Measurements from ENCODE around the gene FOXI3. TPM values are rescaled to one million over a fixed set of nuclear protein-coding genes. Genes with fewer than 3 reads are reported as not detected.

FOXI3 gene
- total RNA-seq, 1 donor from 2014 or later, result not detected

GRCh38 chr2:88469202-88470114 lies 17.0 kb upstream of the FOXI3 start:
- no peak overlapping the region for H3K4me3 ChIP-seq (ENCODE audit: low read length in 3 of 3)
- H3K9ac ChIP-seq (ENCODE audit: low read depth in 1 of 3, low read length in 3 of 3), result no peak overlapping the region
- H3K9me3 ChIP-seq (ENCODE audit: control insufficient read depth in 3 of 3, low read length in 3 of 3), result no peaks in the 10 kb centered on the region
- no peak overlapping the region for H3K27ac ChIP-seq (ENCODE audit: low read depth, low read length)
- H3K36me3 ChIP-seq (ENCODE audit: control insufficient read depth in 3 of 3, insufficient read depth in 3 of 3, low read length in 3 of 3), result no peaks in the 10 kb centered on the region
- H3K4me1 ChIP-seq (ENCODE audit: control insufficient read depth in 3 of 3, insufficient read depth in 3 of 3, low read length in 3 of 3), result no peaks in the 10 kb centered on the region
- H3K27me3 ChIP-seq (ENCODE audit: control insufficient read depth in 3 of 3, insufficient read depth in 3 of 3, low read length in 3 of 3), result peaks cover 0 to 8% (median 0%) of the 10 kb centered on the region in 3 donors

GRCh38 chr2:88464153-88464552 lies 11.7 kb upstream of the FOXI3 start:
- no peaks in the 10 kb centered on the region for H3K36me3 ChIP-seq (ENCODE audit: control insufficient read depth in 3 of 3, insufficient read depth in 3 of 3, low read length in 3 of 3)
- H3K27me3 ChIP-seq (ENCODE audit: control insufficient read depth in 3 of 3, insufficient read depth in 3 of 3, low read length in 3 of 3), result peaks cover 0 to 3% (median 2%) of the 10 kb centered on the region in 3 donors
- no peak overlapping the region for H3K4me3 ChIP-seq (ENCODE audit: low read length in 3 of 3)
- no peaks in the 10 kb centered on the region for H3K4me1 ChIP-seq (ENCODE audit: control insufficient read depth in 3 of 3, insufficient read depth in 3 of 3, low read length in 3 of 3)
- no peak overlapping the region for H3K27ac ChIP-seq (ENCODE audit: low read depth, low read length)
- no peaks in the 10 kb centered on the region for H3K9me3 ChIP-seq (ENCODE audit: control insufficient read depth in 3 of 3, low read length in 3 of 3)
- H3K9ac ChIP-seq (ENCODE audit: low read depth in 1 of 3, low read length in 3 of 3), result no peak overlapping the region

- Histone ChIP-seq H3K27ac (ENCODE audit: low read depth, low read length) (no peak overlapping the region), H3K36me3 (ENCODE audit: control insufficient read depth in 3 of 3, insufficient read depth in 3 of 3, low read length in 3 of 3) (no peaks in the 10 kb centered on the region), H3K4me3 (ENCODE audit: low read length in 3 of 3) (no peak overlapping the region), H3K27me3 (ENCODE audit: control insufficient read depth in 3 of 3, insufficient read depth in 3 of 3, low read length in 3 of 3) (peaks cover 9 to 25% (median 14%) of the 10 kb centered on the region in 3 donors), H3K9ac (ENCODE audit: low read depth in 1 of 3, low read length in 3 of 3) (no peak overlapping the region), H3K9me3 (ENCODE audit: control insufficient read depth in 3 of 3, low read length in 3 of 3) (no peaks in the 10 kb centered on the region), H3K4me1 (ENCODE audit: control insufficient read depth in 3 of 3, insufficient read depth in 3 of 3, low read length in 3 of 3) (no peaks in the 10 kb centered on the region)
These were observed 6.1 kb upstream of the FOXI3 start for GRCh38 chr2:88458633-88459032.

- H3K36me3 ChIP-seq (ENCODE audit: control insufficient read depth in 3 of 3, insufficient read depth in 3 of 3, low read length in 3 of 3), result no peaks in the 10 kb centered on the region
- H3K4me3 ChIP-seq (ENCODE audit: low read length in 3 of 3), result peak overlapping the region in 1 of 3 donors; percentile 14
- H3K27ac ChIP-seq (ENCODE audit: low read depth, low read length), result no peak overlapping the region
- H3K9me3 ChIP-seq (ENCODE audit: control insufficient read depth in 3 of 3, low read length in 3 of 3), result no peaks in the 10 kb centered on the region
- no peak overlapping the region for H3K9ac ChIP-seq (ENCODE audit: low read depth in 1 of 3, low read length in 3 of 3)
- peaks cover 0 to 4% (median 2%) of the 10 kb centered on the region in 3 donors for H3K4me1 ChIP-seq (ENCODE audit: control insufficient read depth in 3 of 3, insufficient read depth in 3 of 3, low read length in 3 of 3)
- peaks cover 37 to 53% (median 44%) of the 10 kb centered on the region in 3 donors for H3K27me3 ChIP-seq (ENCODE audit: control insufficient read depth in 3 of 3, insufficient read depth in 3 of 3, low read length in 3 of 3)
These were observed 588 bp upstream of the FOXI3 start for GRCh38 chr2:88452980-88453582.

GRCh38 chr2:88451811-88452564 lies 505 bp downstream of the FOXI3 start:
- H3K27ac ChIP-seq (ENCODE audit: low read depth, low read length), result no peak overlapping the region
- no peak overlapping the region for H3K4me3 ChIP-seq (ENCODE audit: low read length in 3 of 3)
- H3K4me1 ChIP-seq (ENCODE audit: control insufficient read depth in 3 of 3, insufficient read depth in 3 of 3, low read length in 3 of 3), result peaks cover 0 to 4% (median 2%) of the 10 kb centered on the region in 3 donors
- no peaks in the 10 kb centered on the region for H3K9me3 ChIP-seq (ENCODE audit: control insufficient read depth in 3 of 3, low read length in 3 of 3)
- no peak overlapping the region for H3K9ac ChIP-seq (ENCODE audit: low read depth in 1 of 3, low read length in 3 of 3)
- peaks cover 42 to 56% (median 50%) of the 10 kb centered on the region in 3 donors for H3K27me3 ChIP-seq (ENCODE audit: control insufficient read depth in 3 of 3, insufficient read depth in 3 of 3, low read length in 3 of 3)
- H3K36me3 ChIP-seq (ENCODE audit: control insufficient read depth in 3 of 3, insufficient read depth in 3 of 3, low read length in 3 of 3), result no peaks in the 10 kb centered on the region

GRCh38 chr2:88450925-88451810 lies 1.3 kb downstream of the FOXI3 start:
- no peak overlapping the region for H3K4me3 ChIP-seq (ENCODE audit: low read length in 3 of 3)
- H3K9ac ChIP-seq (ENCODE audit: low read depth in 1 of 3, low read length in 3 of 3), result no peak overlapping the region
- H3K36me3 ChIP-seq (ENCODE audit: control insufficient read depth in 3 of 3, insufficient read depth in 3 of 3, low read length in 3 of 3), result no peaks in the 10 kb centered on the region
- H3K27ac ChIP-seq (ENCODE audit: low read depth, low read length), result no peak overlapping the region
- peaks cover 0 to 4% (median 2%) of the 10 kb centered on the region in 3 donors for H3K4me1 ChIP-seq (ENCODE audit: control insufficient read depth in 3 of 3, insufficient read depth in 3 of 3, low read length in 3 of 3)
- H3K27me3 ChIP-seq (ENCODE audit: control insufficient read depth in 3 of 3, insufficient read depth in 3 of 3, low read length in 3 of 3), result peaks cover 47 to 59% (median 53%) of the 10 kb centered on the region in 3 donors
- H3K9me3 ChIP-seq (ENCODE audit: control insufficient read depth in 3 of 3, low read length in 3 of 3), result no peaks in the 10 kb centered on the region

GRCh38 chr2:88450186-88450585 lies 2.3 kb downstream of the FOXI3 start:
- Histone ChIP-seq H3K4me3 (ENCODE audit: low read length in 3 of 3) (no peak overlapping the region), H3K27ac (ENCODE audit: low read depth, low read length) (no peak overlapping the region), H3K4me1 (ENCODE audit: control insufficient read depth in 3 of 3, insufficient read depth in 3 of 3, low read length in 3 of 3) (peaks cover 0 to 4% (median 2%) of the 10 kb centered on the region in 3 donors), H3K36me3 (ENCODE audit: control insufficient read depth in 3 of 3, insufficient read depth in 3 of 3, low read length in 3 of 3) (no peaks in the 10 kb centered on the region), H3K9ac (ENCODE audit: low read depth in 1 of 3, low read length in 3 of 3) (no peak overlapping the region), H3K27me3 (ENCODE audit: control insufficient read depth in 3 of 3, insufficient read depth in 3 of 3, low read length in 3 of 3) (peaks cover 43 to 52% (median 50%) of the 10 kb centered on the region in 3 donors), H3K9me3 (ENCODE audit: control insufficient read depth in 3 of 3, low read length in 3 of 3) (no peaks in the 10 kb centered on the region)

GRCh38 chr2:88448248-88448647 lies 4.2 kb downstream of the FOXI3 start:
- H3K9ac ChIP-seq (ENCODE audit: low read depth in 1 of 3, low read length in 3 of 3), result no peak overlapping the region
- no peak overlapping the region for H3K4me3 ChIP-seq (ENCODE audit: low read length in 3 of 3)
- H3K27me3 ChIP-seq (ENCODE audit: control insufficient read depth in 3 of 3, insufficient read depth in 3 of 3, low read length in 3 of 3), result peaks cover 40 to 45% (median 40%) of the 10 kb centered on the region in 3 donors

GRCh38 chr2:88443353-88443938 lies 9.0 kb downstream of the FOXI3 start:
- Histone ChIP-seq H3K27me3 (ENCODE audit: control insufficient read depth in 3 of 3, insufficient read depth in 3 of 3, low read length in 3 of 3) (peaks cover 16 to 21% (median 17%) of the 10 kb centered on the region in 3 donors), H3K4me1 (ENCODE audit: control insufficient read depth in 3 of 3, insufficient read depth in 3 of 3, low read length in 3 of 3) (no peaks in the 10 kb centered on the region), H3K36me3 (ENCODE audit: control insufficient read depth in 3 of 3, insufficient read depth in 3 of 3, low read length in 3 of 3) (no peaks in the 10 kb centered on the region), H3K4me3 (ENCODE audit: low read length in 3 of 3) (no peak overlapping the region), H3K9ac (ENCODE audit: low read depth in 1 of 3, low read length in 3 of 3) (no peak overlapping the region), H3K27ac (ENCODE audit: low read depth, low read length) (no peak overlapping the region), H3K9me3 (ENCODE audit: control insufficient read depth in 3 of 3, low read length in 3 of 3) (no peaks in the 10 kb centered on the region)

More at GRCh38 chr2:88448248-88448647, 4.2 kb downstream of the FOXI3 start:
- no peaks in the 10 kb centered on the region for H3K36me3 ChIP-seq (ENCODE audit: control insufficient read depth in 3 of 3, insufficient read depth in 3 of 3, low read length in 3 of 3)
- no peaks in the 10 kb centered on the region for H3K9me3 ChIP-seq (ENCODE audit: control insufficient read depth in 3 of 3, low read length in 3 of 3)
- H3K27ac ChIP-seq (ENCODE audit: low read depth, low read length), result no peak overlapping the region
- peaks cover 0 to 4% (median 2%) of the 10 kb centered on the region in 3 donors for H3K4me1 ChIP-seq (ENCODE audit: control insufficient read depth in 3 of 3, insufficient read depth in 3 of 3, low read length in 3 of 3)
